Activated T-helper 2 cell treated with anti-CD3 and anti-CD28 coated beads, Interferon-gamma antibody, Interleukin-2, Interleukin-4, amounts not matched to agents 10 μg/mL and 5 μg/mL and 100 μg/mL, durations not matched to agents 14 hours and 24 hours and 36 hours (primary cell): ENCODE data around the gene NTRK3. TPM values are rescaled to one million over a fixed set of nuclear protein-coding genes. Genes with fewer than 3 reads are reported as not detected.
"Not testable (repeated sequence)": the region's sequence is repeated elsewhere in the genome, so short reads cannot be mapped to it uniquely, and the experiment has no call there.

Source experiments
- DNase-seq: peaks from one replicate; pipeline ENCODE4 v3.0.0; 2021; ENCODE audit warnings: low spot score
- H3K27ac Mint-ChIP-seq: one replicate; pipeline ENCODE4 v1.8.0; 2021; ENCODE audit warnings: mixed read lengths
- H3K27me3 Mint-ChIP-seq: one replicate; pipeline ENCODE4 v1.8.0; 2021; ENCODE audit warnings: low read depth, mixed read lengths
- H3K36me3 Mint-ChIP-seq: one replicate; pipeline ENCODE4 v1.8.0; 2021; ENCODE audit warnings: low read depth, mixed read lengths
- H3K4me1 Mint-ChIP-seq: one replicate; pipeline ENCODE4 v1.8.0; 2021; ENCODE audit warnings: low read depth, mixed read lengths
- H3K4me3 Mint-ChIP-seq: one replicate; pipeline ENCODE4 v1.8.0; 2021; ENCODE audit warnings: low read depth, mild to moderate bottlenecking, moderate library complexity, mixed read lengths
- H3K9me3 Mint-ChIP-seq: one replicate; pipeline ENCODE4 v1.8.0; 2021; ENCODE audit warnings: mixed read lengths
- intact Hi-C: fragments of 100-400 bp; cut with micrococcal nuclease; formaldehyde crosslinking; loops from one replicate; pipeline ENCODE4 v1.15.1; 2023
- total RNA-seq: library from RNA; stranded (reverse); gene quantifications from 2 replicates; pipeline ENCODE4 v1.2.3, GENCODE V29; 2022

NTRK3 gene
- total RNA-seq, 1 donor from 2014 or later: 0.73 TPM

- intact Hi-C loops: no loop called here
- no peaks in the 10 kb centered on the region for H3K36me3 Mint-ChIP-seq
- H3K4me3 Mint-ChIP-seq: no peak overlapping the region
- DNase-seq: no peak
- peaks cover 4% of the 10 kb centered on the region for H3K9me3 Mint-ChIP-seq
- H3K27me3 Mint-ChIP-seq: no peaks in the 10 kb centered on the region
- no peak overlapping the region for H3K27ac Mint-ChIP-seq
- no peaks in the 10 kb centered on the region for H3K4me1 Mint-ChIP-seq
These were observed 397.9 kb downstream of the NTRK3 start for GRCh38 chr15:87858651-87859050.

- Mint-ChIP-seq H3K4me1 (no peaks in the 10 kb centered on the region), H3K9me3 (peaks cover 4% of the 10 kb centered on the region), H3K4me3 (no peak overlapping the region), H3K36me3 (no peaks in the 10 kb centered on the region), H3K27me3 (no peaks in the 10 kb centered on the region), H3K27ac (no peak overlapping the region)
- DNase-seq: no peak
- intact Hi-C loops: no loop called here
These were observed 405.0 kb downstream of the NTRK3 start for GRCh38 chr15:87851497-87851896.

- no peak for DNase-seq
- H3K4me1 Mint-ChIP-seq: no peaks in the 10 kb centered on the region
- H3K9me3 Mint-ChIP-seq: peaks cover 4% of the 10 kb centered on the region
- intact Hi-C loops: no loop called here
- no peak overlapping the region for H3K27ac Mint-ChIP-seq
- H3K4me3 Mint-ChIP-seq: no peak overlapping the region
- no peaks in the 10 kb centered on the region for H3K36me3 Mint-ChIP-seq
- no peaks in the 10 kb centered on the region for H3K27me3 Mint-ChIP-seq
These were observed 405.6 kb downstream of the NTRK3 start for GRCh38 chr15:87850916-87851315.

GRCh38 chr15:87849181-87849580 is 407.4 kb downstream of the NTRK3 start:
- H3K4me3 Mint-ChIP-seq: no peak overlapping the region
- no peaks in the 10 kb centered on the region for H3K9me3 Mint-ChIP-seq
- H3K36me3 Mint-ChIP-seq: no peaks in the 10 kb centered on the region
- intact Hi-C loops: no loop called here
- H3K27me3 Mint-ChIP-seq: no peaks in the 10 kb centered on the region
- no peak overlapping the region for H3K27ac Mint-ChIP-seq
- no peaks in the 10 kb centered on the region for H3K4me1 Mint-ChIP-seq
- DNase-seq: no peak

- no peak for DNase-seq
- H3K4me3 Mint-ChIP-seq: no peak overlapping the region
- H3K9me3 Mint-ChIP-seq: no peaks in the 10 kb centered on the region
- H3K4me1 Mint-ChIP-seq: no peaks in the 10 kb centered on the region
- no peak overlapping the region for H3K27ac Mint-ChIP-seq
- H3K27me3 Mint-ChIP-seq: no peaks in the 10 kb centered on the region
- H3K36me3 Mint-ChIP-seq: no peaks in the 10 kb centered on the region
- intact Hi-C loops: no loop called here
These were observed 408.5 kb downstream of the NTRK3 start for GRCh38 chr15:87848012-87848411.

GRCh38 chr15:87846746-87847145 is 409.8 kb downstream of the NTRK3 start:
- H3K9me3 Mint-ChIP-seq: no peaks in the 10 kb centered on the region
- no peaks in the 10 kb centered on the region for H3K36me3 Mint-ChIP-seq
- no peak overlapping the region for H3K4me3 Mint-ChIP-seq

GRCh38 chr15:87843312-87843711 is 413.2 kb downstream of the NTRK3 start:
- intact Hi-C loops: no loop called here
- Mint-ChIP-seq H3K36me3 (no peaks in the 10 kb centered on the region), H3K9me3 (no peaks in the 10 kb centered on the region), H3K4me3 (no peak overlapping the region), H3K27ac (no peak overlapping the region), H3K27me3 (no peaks in the 10 kb centered on the region), H3K4me1 (no peaks in the 10 kb centered on the region)
- DNase-seq: no peak

More at GRCh38 chr15:87846746-87847145, 409.8 kb downstream of the NTRK3 start:
- intact Hi-C loops: no loop called here
- DNase-seq: no peak
- Mint-ChIP-seq H3K4me1 (no peaks in the 10 kb centered on the region), H3K27ac (no peak overlapping the region), H3K27me3 (no peaks in the 10 kb centered on the region)

GRCh38 chr15:87841426-87841998 is 415.0 kb downstream of the NTRK3 start:
- no peaks in the 10 kb centered on the region for H3K36me3 Mint-ChIP-seq
- H3K27me3 Mint-ChIP-seq: no peaks in the 10 kb centered on the region
- DNase-seq: no peak

GRCh38 chr15:87835830-87836229 is 420.7 kb downstream of the NTRK3 start:
- H3K4me1 Mint-ChIP-seq, intact Hi-C loops, H3K9me3 Mint-ChIP-seq, DNase-seq, H3K36me3 Mint-ChIP-seq, H3K4me3 Mint-ChIP-seq, H3K27ac Mint-ChIP-seq, H3K27me3 Mint-ChIP-seq: not testable (repeated sequence)

More at GRCh38 chr15:87841426-87841998, 415.0 kb downstream of the NTRK3 start:
- no peak overlapping the region for H3K27ac Mint-ChIP-seq
- no peaks in the 10 kb centered on the region for H3K9me3 Mint-ChIP-seq
- intact Hi-C loops: no loop called here
- H3K4me3 Mint-ChIP-seq: no peak overlapping the region
- no peaks in the 10 kb centered on the region for H3K4me1 Mint-ChIP-seq

- H3K4me1 Mint-ChIP-seq, intact Hi-C loops, H3K4me3 Mint-ChIP-seq, H3K9me3 Mint-ChIP-seq, H3K27ac Mint-ChIP-seq, H3K36me3 Mint-ChIP-seq, DNase-seq, H3K27me3 Mint-ChIP-seq: not testable (repeated sequence)
These were observed 423.2 kb downstream of the NTRK3 start for GRCh38 chr15:87833333-87833732.

- Mint-ChIP-seq H3K9me3 (no peaks in the 10 kb centered on the region), H3K36me3 (no peaks in the 10 kb centered on the region), H3K4me3 (no peak overlapping the region), H3K4me1 (no peaks in the 10 kb centered on the region), H3K27me3 (no peaks in the 10 kb centered on the region), H3K27ac (no peak overlapping the region)
- intact Hi-C loops: no loop called here
- no peak for DNase-seq
These were observed 427.0 kb downstream of the NTRK3 start for GRCh38 chr15:87829332-87830050.

GRCh38 chr15:87828608-87829007 is 427.9 kb downstream of the NTRK3 start:
- Mint-ChIP-seq H3K9me3 (no peaks in the 10 kb centered on the region), H3K36me3 (no peaks in the 10 kb centered on the region), H3K4me3 (no peak overlapping the region), H3K27me3 (no peaks in the 10 kb centered on the region), H3K27ac (no peak overlapping the region), H3K4me1 (no peaks in the 10 kb centered on the region)
- DNase-seq: no peak
- intact Hi-C loops: no loop called here

GRCh38 chr15:87827131-87827530 is 429.4 kb downstream of the NTRK3 start:
- no peaks in the 10 kb centered on the region for H3K9me3 Mint-ChIP-seq
- no peaks in the 10 kb centered on the region for H3K36me3 Mint-ChIP-seq
- no peak overlapping the region for H3K4me3 Mint-ChIP-seq
- H3K27me3 Mint-ChIP-seq: no peaks in the 10 kb centered on the region
- H3K4me1 Mint-ChIP-seq: no peaks in the 10 kb centered on the region
- no peak overlapping the region for H3K27ac Mint-ChIP-seq
- intact Hi-C loops: no loop called here
- DNase-seq: no peak
